ENCODE measurements around the gene RSL1D1.
"Not testable (repeated sequence)": the region's sequence is repeated elsewhere in the genome, so short reads cannot be mapped to it uniquely, and the experiment has no call there.

GRCh38 chr16:11784980-11785599 is 66.3 kb downstream of the RSL1D1 start:
- not testable (repeated sequence) for TF ChIP-seq YY1 (IDR thresholded peaks at IDR 0.05; ENCODE audit: low read depth, low read length); ZNF207 (IDR thresholded peaks at IDR 0.05; ENCODE audit: borderline replicate concordance); EZH2 (IDR thresholded peaks at IDR 0.05; ENCODE audit: borderline replicate concordance, control insufficient read depth, low read depth, low read length); NFYB (IDR thresholded peaks at IDR 0.05; ENCODE audit: insufficient read depth, low read depth, low read length); CTCF (IDR thresholded peaks at IDR 0.05 in 2 of 3, conservative IDR thresholded peaks at IDR 0.05 in 1 of 3; ENCODE audit: control insufficient read depth in 2 of 3, extremely low read depth in 1 of 3, insufficient read depth in 1 of 3, low read depth in 3 of 3, low read length in 3 of 3); POLR2A (IDR thresholded peaks at IDR 0.05; ENCODE audit: low read depth, low read length); POLR2AphosphoS2 (IDR thresholded peaks at IDR 0.05; ENCODE audit: low read depth, low read length)

Data from GM12878 (cell line).